ENCODE results near the gene ANKRD35. TPM values are rescaled to one million over a fixed set of nuclear protein-coding genes. Genes with fewer than 3 reads are reported as not detected.

The ANKRD35 gene
- total and polyA plus RNA-seq, 9 of the 15 experiments (the other 6 are each of a cell fraction or from before 2014, with no cell fraction given): 0.07 to 0.14 (median 0.07) TPM; not detected in 5

DNA sequence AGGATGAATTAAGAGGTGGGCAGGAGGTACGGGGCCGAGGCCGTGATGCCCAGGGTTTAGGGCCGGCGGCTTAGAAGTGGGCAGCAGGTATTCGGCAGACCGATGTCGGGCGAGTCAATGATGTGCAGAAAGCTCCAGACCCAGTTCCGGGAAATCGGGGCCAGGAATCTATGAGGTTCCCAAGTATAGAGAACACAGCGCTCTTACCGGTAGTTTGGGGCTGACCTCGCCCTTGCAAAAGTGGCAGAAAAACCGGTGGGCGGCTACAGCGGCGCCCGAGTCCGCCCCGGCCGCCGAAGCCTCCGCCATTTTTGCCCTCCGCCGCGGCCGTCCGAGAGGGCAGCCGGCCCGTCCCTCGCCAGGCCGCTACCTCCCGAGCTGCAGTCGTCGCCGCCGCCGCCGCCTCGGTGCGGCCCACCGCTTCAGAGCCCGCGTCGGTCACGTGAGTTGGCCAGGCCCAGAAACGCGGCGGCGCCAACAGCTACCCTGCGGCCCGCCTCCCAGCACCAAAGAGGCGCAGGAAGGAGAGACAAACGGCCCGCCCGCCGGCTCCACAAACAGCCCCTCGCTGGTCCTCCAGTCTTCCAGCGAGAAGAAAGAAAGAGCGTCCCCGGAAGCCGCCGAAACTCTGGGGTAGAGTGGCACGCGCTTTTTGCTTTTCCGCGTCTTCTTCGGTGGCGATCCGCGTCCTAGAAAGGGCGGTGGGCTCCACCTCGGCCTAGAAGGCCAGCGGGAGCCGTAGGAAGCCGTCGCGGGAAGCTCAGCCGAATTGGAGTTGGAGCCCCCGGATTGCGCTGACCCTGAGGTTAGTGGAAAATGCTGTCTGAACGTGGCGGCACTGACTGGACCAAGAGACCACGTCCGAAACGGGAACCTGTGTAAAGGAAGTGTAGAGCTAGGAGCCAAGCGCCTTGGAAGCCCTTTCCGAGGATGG is 61.8 kb downstream of the ANKRD35 start, which contains the start of the genes POLR3C and RNF115 (continued):
- TF ChIP-seq, protein P1, sequence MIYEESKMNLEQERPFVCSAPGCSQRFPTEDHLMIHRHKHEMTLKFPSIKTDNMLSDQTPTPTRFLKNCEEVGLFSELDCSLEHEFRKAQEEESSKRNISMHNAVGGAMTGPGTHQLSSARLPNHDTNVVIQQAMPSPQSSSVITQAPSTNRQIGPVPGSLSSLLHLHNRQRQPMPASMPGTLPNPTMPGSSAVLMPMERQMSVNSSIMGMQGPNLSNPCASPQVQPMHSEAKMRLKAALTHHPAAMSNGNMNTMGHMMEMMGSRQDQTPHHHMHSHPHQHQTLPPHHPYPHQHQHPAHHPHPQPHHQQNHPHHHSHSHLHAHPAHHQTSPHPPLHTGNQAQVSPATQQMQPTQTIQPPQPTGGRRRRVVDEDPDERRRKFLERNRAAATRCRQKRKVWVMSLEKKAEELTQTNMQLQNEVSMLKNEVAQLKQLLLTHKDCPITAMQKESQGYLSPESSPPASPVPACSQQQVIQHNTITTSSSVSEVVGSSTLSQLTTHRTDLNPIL (CRISPR knock-in tag; IDR thresholded peaks at IDR 0.05): no peak
- TF ChIP-seq TEAD1 (CRISPR knock-in tag; IDR thresholded peaks at IDR 0.05): no peak
- TF ChIP-seq SMARCA5 (IDR thresholded peaks at IDR 0.05): no peak
- peak; percentile 96 for TF ChIP-seq TOE1 (IDR thresholded peaks at IDR 0.05; ENCODE audit: borderline replicate concordance)
- TF ChIP-seq TOE1 (CRISPR knock-in tag; IDR thresholded peaks at IDR 0.05; ENCODE audit: borderline replicate concordance, low read depth): peak; percentile 24; the same call in 1 of the 2 replicates
- TF ChIP-seq, protein P2, sequence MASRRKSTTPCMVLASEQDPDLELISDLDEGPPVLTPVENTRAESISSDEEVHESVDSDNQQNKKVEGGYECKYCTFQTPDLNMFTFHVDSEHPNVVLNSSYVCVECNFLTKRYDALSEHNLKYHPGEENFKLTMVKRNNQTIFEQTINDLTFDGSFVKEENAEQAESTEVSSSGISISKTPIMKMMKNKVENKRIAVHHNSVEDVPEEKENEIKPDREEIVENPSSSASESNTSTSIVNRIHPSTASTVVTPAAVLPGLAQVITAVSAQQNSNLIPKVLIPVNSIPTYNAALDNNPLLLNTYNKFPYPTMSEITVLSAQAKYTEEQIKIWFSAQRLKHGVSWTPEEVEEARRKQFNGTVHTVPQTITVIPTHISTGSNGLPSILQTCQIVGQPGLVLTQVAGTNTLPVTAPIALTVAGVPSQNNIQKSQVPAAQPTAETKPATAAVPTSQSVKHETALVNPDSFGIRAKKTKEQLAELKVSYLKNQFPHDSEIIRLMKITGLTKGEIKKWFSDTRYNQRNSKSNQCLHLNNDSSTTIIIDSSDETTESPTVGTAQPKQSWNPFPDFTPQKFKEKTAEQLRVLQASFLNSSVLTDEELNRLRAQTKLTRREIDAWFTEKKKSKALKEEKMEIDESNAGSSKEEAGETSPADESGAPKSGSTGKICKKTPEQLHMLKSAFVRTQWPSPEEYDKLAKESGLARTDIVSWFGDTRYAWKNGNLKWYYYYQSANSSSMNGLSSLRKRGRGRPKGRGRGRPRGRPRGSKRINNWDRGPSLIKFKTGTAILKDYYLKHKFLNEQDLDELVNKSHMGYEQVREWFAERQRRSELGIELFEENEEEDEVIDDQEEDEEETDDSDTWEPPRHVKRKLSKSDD (conservative IDR thresholded peaks at IDR 0.05; ENCODE audit: low read length): no peak
- no peak for TF ChIP-seq ZNF583 (CRISPR knock-in tag; IDR thresholded peaks at IDR 0.05)
- TF ChIP-seq CTBP1 (IDR thresholded peaks at IDR 0.05; ENCODE audit: borderline replicate concordance): peak; percentile 90
- no peak for TF ChIP-seq TAL1 (IDR thresholded peaks at IDR 0.05)
- TF ChIP-seq, protein P3, sequence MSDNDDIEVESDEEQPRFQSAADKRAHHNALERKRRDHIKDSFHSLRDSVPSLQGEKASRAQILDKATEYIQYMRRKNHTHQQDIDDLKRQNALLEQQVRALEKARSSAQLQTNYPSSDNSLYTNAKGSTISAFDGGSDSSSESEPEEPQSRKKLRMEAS (CRISPR knock-in tag; IDR thresholded peaks at IDR 0.05): peak; percentile 71
- no peak for TF ChIP-seq DDX20 (tag; IDR thresholded peaks at IDR 0.05; ENCODE audit: low read depth)
- no peak for TF ChIP-seq MAFG (tag; conservative IDR thresholded peaks at IDR 0.05)
- no peak for TF ChIP-seq SIRT6 (IDR thresholded peaks at IDR 0.05; ENCODE audit: low read depth, low read length)
- TF ChIP-seq ZNF253 (CRISPR knock-in tag; conservative IDR thresholded peaks at IDR 0.05): no peak
- TF ChIP-seq, protein P4, sequence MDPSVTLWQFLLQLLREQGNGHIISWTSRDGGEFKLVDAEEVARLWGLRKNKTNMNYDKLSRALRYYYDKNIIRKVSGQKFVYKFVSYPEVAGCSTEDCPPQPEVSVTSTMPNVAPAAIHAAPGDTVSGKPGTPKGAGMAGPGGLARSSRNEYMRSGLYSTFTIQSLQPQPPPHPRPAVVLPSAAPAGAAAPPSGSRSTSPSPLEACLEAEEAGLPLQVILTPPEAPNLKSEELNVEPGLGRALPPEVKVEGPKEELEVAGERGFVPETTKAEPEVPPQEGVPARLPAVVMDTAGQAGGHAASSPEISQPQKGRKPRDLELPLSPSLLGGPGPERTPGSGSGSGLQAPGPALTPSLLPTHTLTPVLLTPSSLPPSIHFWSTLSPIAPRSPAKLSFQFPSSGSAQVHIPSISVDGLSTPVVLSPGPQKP (CRISPR knock-in tag; IDR thresholded peaks at IDR 0.05): no peak
- TF ChIP-seq ETV1 (tag; conservative IDR thresholded peaks at IDR 0.05; ENCODE audit: low read depth): peak; percentile 83
- TF ChIP-seq DPF2 (IDR thresholded peaks at IDR 0.05): no peak
- TF ChIP-seq ZNF280A (IDR thresholded peaks at IDR 0.05; ENCODE audit: low read depth, partially characterized antibody): no peak
- no peak for TF ChIP-seq BRCA1 (IDR thresholded peaks at IDR 0.05)
- TF ChIP-seq BRCA1 (CRISPR knock-in tag; IDR thresholded peaks at IDR 0.05): no peak
- TF ChIP-seq TCF15 (CRISPR knock-in tag; IDR thresholded peaks at IDR 0.05): no peak
